Muscle layer of colon (tissue), 2 donors: ENCODE results near the gene NEDD4L.

ENCODE experiments used
- H3K27ac ChIP-seq: one replicate; pipeline ENCODE4 v1.7.0; 2013; ENCODE audit warnings: low read depth, mild to moderate bottlenecking, low read length, moderate library complexity
- H3K27me3 ChIP-seq, 2 donors: one replicate each; pipeline ENCODE4 v1.7.0; 2013; ENCODE audit warnings: low read length in 2 of 2, mild to moderate bottlenecking in 2 of 2; ENCODE audit not compliant: insufficient read depth in 2 of 2, control insufficient read depth in 1 of 2
- H3K36me3 ChIP-seq: one replicate; pipeline ENCODE4 v1.7.0; 2013; ENCODE audit warnings: mild to moderate bottlenecking, low read length; ENCODE audit not compliant: insufficient read depth
- H3K4me1 ChIP-seq: one replicate; pipeline ENCODE4 v1.7.0; 2013; ENCODE audit warnings: mild to moderate bottlenecking, low read length; ENCODE audit not compliant: insufficient read depth
- H3K4me3 ChIP-seq, 2 donors: one replicate each; pipeline ENCODE4 v1.7.0; 2013; ENCODE audit warnings: low read length in 2 of 2, low read depth in 1 of 2, mild to moderate bottlenecking in 1 of 2, moderate library complexity in 1 of 2
- H3K9ac ChIP-seq: one replicate; pipeline ENCODE4 v1.7.0; 2013; ENCODE audit warnings: low read length
- H3K9me3 ChIP-seq: one replicate; pipeline ENCODE4 v1.7.0; 2013; ENCODE audit warnings: mild to moderate bottlenecking, low read length
- donor health status: abdominal sarcoma.
- donor health status: Adenocarcinoma of cecum.

NEDD4L gene

GRCh38 chr18:58222432-58223125 lies 178.6 kb downstream of the NEDD4L start:
- Histone ChIP-seq H3K27me3 (no peaks in the 10 kb centered on the region), H3K36me3 (no peaks in the 10 kb centered on the region), H3K4me1 (peaks cover 33% of the 10 kb centered on the region), H3K9me3 (no peaks in the 10 kb centered on the region), H3K9ac (no peak overlapping the region), H3K27ac (peak overlapping the region; percentile 12), H3K4me3 (no peak overlapping the region)

- H3K4me3 ChIP-seq, result peak overlapping the region; percentile 5 to 19
- no peaks in the 10 kb centered on the region for H3K36me3 ChIP-seq
- no peak overlapping the region for H3K9ac ChIP-seq
- no peak overlapping the region for H3K27ac ChIP-seq
- no peaks in the 10 kb centered on the region for H3K27me3 ChIP-seq
- peaks cover 40% of the 10 kb centered on the region for H3K4me1 ChIP-seq
- no peaks in the 10 kb centered on the region for H3K9me3 ChIP-seq
Measured at GRCh38 chr18:58223717-58224424, 179.8 kb downstream of the NEDD4L start.

DNA sequence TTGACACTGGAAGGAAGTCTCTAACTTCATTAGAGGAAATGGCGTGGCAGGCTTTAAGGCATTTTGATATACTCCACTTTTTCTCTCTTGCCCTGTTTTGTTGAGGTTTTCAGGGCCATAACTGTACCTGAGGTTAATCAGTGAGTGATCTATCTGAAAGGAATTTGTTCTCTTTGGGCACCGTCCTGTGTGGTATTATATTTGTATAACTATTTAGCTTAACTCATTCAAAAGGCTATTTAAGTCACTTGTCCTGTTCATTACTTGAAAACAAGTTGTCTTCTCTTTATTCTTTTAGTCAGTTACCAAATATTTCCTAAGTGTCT lies 180.4 kb downstream of the NEDD4L start:
- no peak overlapping the region for H3K27ac ChIP-seq
- H3K36me3 ChIP-seq, result no peaks in the 10 kb centered on the region
- H3K9ac ChIP-seq, result no peak overlapping the region
- peak overlapping the region in 1 of 2 donors; percentile 19 for H3K4me3 ChIP-seq
- no peaks in the 10 kb centered on the region for H3K27me3 ChIP-seq
- H3K9me3 ChIP-seq, result no peaks in the 10 kb centered on the region
- peaks cover 43% of the 10 kb centered on the region for H3K4me1 ChIP-seq

GRCh38 chr18:58225101-58225500 lies 181.1 kb downstream of the NEDD4L start:
- Histone ChIP-seq H3K4me1 (peaks cover 45% of the 10 kb centered on the region), H3K9me3 (no peaks in the 10 kb centered on the region), H3K36me3 (no peaks in the 10 kb centered on the region), H3K4me3 (no peak overlapping the region), H3K27ac (no peak overlapping the region), H3K27me3 (no peaks in the 10 kb centered on the region), H3K9ac (no peak overlapping the region)

GRCh38 chr18:58226429-58226828 lies 182.4 kb downstream of the NEDD4L start:
- Histone ChIP-seq H3K36me3 (no peaks in the 10 kb centered on the region), H3K9ac (no peak overlapping the region), H3K27ac (no peak overlapping the region), H3K27me3 (no peaks in the 10 kb centered on the region), H3K4me3 (no peak overlapping the region), H3K9me3 (no peaks in the 10 kb centered on the region), H3K4me1 (peaks cover 56% of the 10 kb centered on the region)

- Histone ChIP-seq H3K36me3 (no peaks in the 10 kb centered on the region), H3K27me3 (no peaks in the 10 kb centered on the region), H3K27ac (no peak overlapping the region), H3K9ac (no peak overlapping the region), H3K4me1 (peaks cover 57% of the 10 kb centered on the region), H3K4me3 (no peak overlapping the region), H3K9me3 (no peaks in the 10 kb centered on the region)
Measured at GRCh38 chr18:58227361-58227930, 183.4 kb downstream of the NEDD4L start.

DNA sequence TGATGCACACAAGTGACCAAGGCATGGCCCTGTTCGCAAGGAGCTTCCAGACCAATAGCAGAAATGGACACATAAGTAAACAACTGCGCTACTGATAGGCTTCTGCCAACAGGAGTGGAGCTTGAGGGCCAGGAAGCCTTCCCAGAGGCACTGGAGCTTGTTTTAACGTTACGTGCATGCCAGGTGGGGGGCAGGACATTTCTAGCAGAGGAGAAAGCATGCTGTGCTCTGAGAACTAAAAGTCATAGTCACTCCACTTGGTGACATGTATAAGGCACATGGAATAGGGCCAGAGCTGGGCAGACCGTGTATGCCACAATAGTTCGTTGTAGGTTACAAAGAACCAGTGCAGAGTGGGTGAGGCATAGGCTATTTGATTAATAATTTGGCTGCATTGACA lies 184.2 kb downstream of the NEDD4L start:
- no peaks in the 10 kb centered on the region for H3K27me3 ChIP-seq
- no peak overlapping the region for H3K27ac ChIP-seq
- H3K4me1 ChIP-seq, result peaks cover 55% of the 10 kb centered on the region
- no peaks in the 10 kb centered on the region for H3K36me3 ChIP-seq
- H3K9me3 ChIP-seq, result no peaks in the 10 kb centered on the region
- H3K9ac ChIP-seq, result no peak overlapping the region
- H3K4me3 ChIP-seq, result no peak overlapping the region

DNA sequence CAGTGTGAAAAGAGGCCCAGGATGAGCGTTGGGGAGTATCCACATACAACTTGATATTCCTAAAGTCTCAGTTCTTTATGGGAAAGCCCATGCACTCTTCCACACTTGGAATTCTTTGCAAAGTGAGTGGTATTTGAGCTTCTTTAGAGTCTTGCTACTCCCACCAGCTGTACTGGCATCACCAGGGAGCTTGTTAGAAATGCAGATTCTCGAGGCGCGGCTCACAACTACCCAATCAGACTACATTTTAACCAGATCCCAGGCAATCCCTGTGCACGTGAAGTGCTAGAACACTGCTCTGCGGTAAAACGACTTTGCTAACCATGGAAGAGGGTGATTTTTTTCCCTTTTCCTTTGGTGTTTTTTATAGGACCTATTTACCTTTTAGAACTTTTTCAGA lies 184.7 kb downstream of the NEDD4L start:
- H3K9me3 ChIP-seq, result no peaks in the 10 kb centered on the region
- H3K9ac ChIP-seq, result no peak overlapping the region
- H3K4me1 ChIP-seq, result peaks cover 55% of the 10 kb centered on the region
- H3K36me3 ChIP-seq, result no peaks in the 10 kb centered on the region
- H3K27me3 ChIP-seq, result no peaks in the 10 kb centered on the region
- no peak overlapping the region for H3K27ac ChIP-seq
- no peak overlapping the region for H3K4me3 ChIP-seq

DNA sequence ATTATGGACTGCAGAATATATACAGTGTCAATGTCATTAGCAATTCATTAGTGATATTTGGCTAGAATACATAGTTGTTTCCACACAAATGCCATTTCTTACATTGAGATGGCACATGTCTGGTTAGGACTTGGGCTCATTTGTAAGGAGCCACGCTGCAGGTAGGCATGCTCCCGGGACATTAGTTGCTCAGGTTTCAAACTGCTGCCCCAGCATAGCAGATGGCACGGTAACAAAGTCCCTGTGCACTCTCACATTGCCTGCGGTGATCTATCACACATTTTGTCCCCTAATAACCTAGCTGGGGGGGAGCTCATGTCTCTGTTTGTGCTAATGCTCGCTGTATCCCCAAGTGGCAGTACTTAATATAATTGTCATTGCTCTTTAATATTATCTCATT lies 185.1 kb downstream of the NEDD4L start:
- Histone ChIP-seq H3K27ac (no peak overlapping the region), H3K9me3 (no peaks in the 10 kb centered on the region), H3K4me3 (no peak overlapping the region), H3K36me3 (no peaks in the 10 kb centered on the region), H3K4me1 (peaks cover 55% of the 10 kb centered on the region), H3K27me3 (no peaks in the 10 kb centered on the region), H3K9ac (no peak overlapping the region)

GRCh38 chr18:58230438-58231179 lies 186.6 kb downstream of the NEDD4L start:
- Histone ChIP-seq H3K9ac (no peak overlapping the region), H3K36me3 (no peaks in the 10 kb centered on the region), H3K27ac (no peak overlapping the region), H3K27me3 (no peaks in the 10 kb centered on the region), H3K4me3 (no peak overlapping the region), H3K9me3 (no peaks in the 10 kb centered on the region), H3K4me1 (peaks cover 62% of the 10 kb centered on the region)

DNA sequence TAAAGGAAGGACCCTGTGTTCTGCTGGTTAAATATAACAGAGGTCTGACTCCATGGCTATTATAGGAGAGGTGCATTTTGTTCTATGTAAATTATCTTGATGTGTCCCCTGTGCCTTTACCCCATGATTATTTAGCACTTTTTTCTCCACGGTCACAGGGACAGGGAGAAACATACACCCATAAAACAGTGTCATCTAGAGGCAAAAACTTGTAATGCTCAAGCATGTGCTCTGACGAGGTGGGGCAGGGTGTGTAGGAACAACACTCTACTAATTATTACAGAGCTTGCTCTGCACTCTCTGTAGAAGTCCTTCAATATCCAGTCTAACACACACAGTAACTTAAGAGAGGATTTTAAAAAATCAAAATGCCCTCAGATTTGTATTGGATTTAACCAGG lies 187.9 kb downstream of the NEDD4L start:
- Histone ChIP-seq H3K36me3 (no peaks in the 10 kb centered on the region), H3K4me3 (no peak overlapping the region), H3K27me3 (no peaks in the 10 kb centered on the region), H3K27ac (no peak overlapping the region), H3K9me3 (no peaks in the 10 kb centered on the region), H3K4me1 (peaks cover 56% of the 10 kb centered on the region), H3K9ac (no peak overlapping the region)
